Activated CD4-positive, alpha-beta T cell treated with anti-CD3 and anti-CD28 coated beads, Interleukin-2, Interleukin-6, amounts not matched to agents 100 ng/mL and 50 ng/mL, durations not matched to agents 16 hours and 8 hours (primary cell): ENCODE results near the gene PDIA2.
A peak's percentile ranks its signal among the peaks of the same experiment; 100 is the strongest.
"Not testable (repeated sequence)": the region's sequence is repeated elsewhere in the genome, so short reads cannot be mapped to it uniquely, and the experiment has no call there.

Experiments used
- DNase-seq: peaks from one replicate; pipeline ENCODE4 v3.0.0-alpha.2; 2020

PDIA2 gene

GRCh38 chr16:283033-283805 is at the start of gene PDIA2:
Gene PDIA2, plus strand, starts transcription at chr16:283164. Its CDS starts 6 bp downstream, at chr16:283170.
- no peak for DNase-seq

GRCh38 chr16:234468-235305 is 48.3 kb upstream of the PDIA2 start, which contains the start of gene FAM234A:
Gene FAM234A, plus strand, starts transcription at chr16:234821. Its CDS starts 19,593 bp downstream, at chr16:254414.
- DNase-seq = peak; percentile 96

DNA sequence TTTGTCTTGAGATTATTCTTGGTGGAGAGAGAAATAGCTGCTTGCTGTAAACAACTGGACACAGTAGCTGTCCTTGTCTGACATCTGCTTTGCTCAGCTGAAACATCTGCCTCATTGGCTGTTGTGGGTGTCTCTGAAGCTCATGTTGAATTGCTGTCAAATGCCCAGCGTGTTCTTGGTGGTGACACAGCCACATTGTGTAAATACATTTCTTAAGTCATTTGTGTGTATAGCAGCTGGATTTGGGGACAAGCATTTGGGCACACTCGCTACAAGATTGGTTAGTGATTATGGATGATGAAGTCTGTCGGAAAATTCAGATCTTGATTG is 43.1 kb upstream of the PDIA2 start:
- no peak for DNase-seq

GRCh38 chr16:240559-240958 is 42.4 kb upstream of the PDIA2 start:
- no peak for DNase-seq

DNA sequence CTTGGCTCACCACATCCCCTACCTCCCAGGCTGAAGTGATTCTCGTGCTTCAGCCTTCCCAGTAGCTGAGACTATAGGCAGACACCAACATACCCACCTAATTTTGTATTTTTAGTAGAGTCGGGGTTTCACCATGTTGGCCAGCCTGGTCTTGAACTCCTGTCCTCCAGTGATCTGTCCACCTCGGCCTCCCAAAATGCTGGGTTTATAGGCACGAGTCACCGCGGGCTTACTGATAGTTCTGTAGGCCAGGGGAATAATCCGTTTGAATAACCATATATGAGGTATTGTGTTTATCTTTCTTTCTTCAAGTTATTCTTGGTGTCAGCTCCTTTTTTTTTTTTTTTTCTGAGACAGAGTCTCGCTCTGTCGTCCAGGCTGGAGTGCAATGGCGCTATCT is 40.7 kb upstream of the PDIA2 start:
- DNase-seq = no peak

DNA sequence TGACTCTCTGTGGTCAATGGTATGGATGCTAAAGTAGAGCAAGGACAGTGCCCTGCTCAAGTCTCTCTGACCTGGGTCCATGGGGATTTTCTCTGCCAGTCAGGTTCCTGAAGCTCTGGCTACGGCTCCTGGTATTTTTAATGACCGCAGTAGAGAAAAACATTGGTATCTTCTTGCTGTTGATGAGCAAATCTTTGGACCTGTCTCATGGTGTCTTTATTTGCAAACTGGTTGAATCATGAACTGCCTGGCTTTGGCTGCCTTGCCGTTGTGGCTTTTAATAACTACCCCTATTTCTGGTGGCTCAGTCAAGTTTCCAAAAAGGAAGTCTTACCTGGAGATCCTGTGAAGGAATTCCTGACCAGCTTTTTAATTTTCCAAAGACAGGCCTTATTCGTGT is 39.6 kb upstream of the PDIA2 start:
- DNase-seq = no peak

- DNase-seq = no peak
Measured at GRCh38 chr16:245105-245504, 37.9 kb upstream of the PDIA2 start.

- no peak for DNase-seq
Measured at GRCh38 chr16:247027-247426, 35.9 kb upstream of the PDIA2 start.

GRCh38 chr16:249431-249830 is 33.5 kb upstream of the PDIA2 start:
- no peak for DNase-seq

DNA sequence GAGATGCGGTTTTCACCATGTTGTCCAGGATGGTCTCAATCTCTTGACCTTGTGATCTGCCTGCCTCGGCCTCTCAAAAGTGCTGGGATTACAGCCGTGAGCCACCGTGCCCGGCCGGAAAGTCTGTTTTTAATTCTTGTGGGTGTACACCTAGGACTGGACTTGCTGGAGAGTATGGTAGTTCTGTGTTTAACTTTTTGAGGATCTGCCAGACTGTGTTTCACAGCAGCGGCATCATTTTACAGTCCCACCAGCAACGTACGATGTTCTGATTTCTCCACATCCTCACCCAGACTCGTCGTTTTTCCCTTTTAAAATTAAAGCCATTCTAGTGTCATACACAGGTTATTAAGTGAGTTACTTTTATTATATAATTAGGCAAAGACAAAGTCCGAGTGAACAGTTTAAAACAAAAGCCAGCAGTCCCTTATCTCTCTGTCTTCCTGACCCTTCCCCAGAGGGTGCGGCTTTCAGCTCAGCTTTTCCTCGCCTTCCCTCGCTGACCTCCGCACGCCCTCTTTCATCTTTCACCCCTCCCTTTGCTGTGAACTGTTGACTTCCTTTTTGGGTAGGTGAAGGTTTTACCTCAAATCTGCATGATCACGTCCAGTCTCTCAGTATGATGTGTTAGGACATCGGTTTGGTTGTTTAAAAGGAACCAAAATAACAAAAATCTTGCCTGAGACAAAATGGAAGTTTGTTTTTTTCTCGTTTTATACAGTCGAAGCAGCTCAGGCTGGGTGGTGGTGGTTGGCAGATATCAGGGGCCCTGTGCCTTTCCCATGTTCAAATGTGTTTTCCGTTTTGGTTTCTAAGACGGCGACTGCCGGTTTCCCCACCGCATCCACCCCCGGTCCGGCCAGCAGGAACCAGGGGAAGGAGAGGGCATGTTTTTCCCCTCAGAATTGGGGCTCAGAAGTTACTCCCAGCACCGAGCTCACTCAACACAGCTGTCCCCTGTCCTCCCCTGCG is 30.3 kb upstream of the PDIA2 start:
- peak; percentile 51 for DNase-seq

DNA sequence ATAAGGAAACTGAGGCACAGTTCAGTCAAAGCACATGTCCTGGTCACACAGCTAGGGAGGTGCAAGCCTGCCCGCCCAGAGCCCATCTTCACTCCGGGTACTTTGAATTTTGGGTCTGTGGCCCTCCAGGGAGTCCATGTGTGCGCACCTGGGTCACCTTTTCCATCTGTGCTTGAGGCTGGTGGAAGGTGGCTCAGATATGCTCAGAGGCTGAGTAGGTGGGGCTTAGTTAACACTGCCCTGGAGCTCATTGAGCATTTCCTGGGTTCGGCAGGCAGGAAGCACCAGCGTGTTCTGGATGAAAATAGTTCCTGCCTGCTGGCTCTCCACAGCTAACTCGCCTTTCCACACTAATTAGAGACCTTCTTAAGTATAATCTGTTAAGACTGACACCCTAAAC is 29.1 kb upstream of the PDIA2 start:
- no peak for DNase-seq

- DNase-seq = no peak
Measured at GRCh38 chr16:254461-254860, 28.5 kb upstream of the PDIA2 start.

DNA sequence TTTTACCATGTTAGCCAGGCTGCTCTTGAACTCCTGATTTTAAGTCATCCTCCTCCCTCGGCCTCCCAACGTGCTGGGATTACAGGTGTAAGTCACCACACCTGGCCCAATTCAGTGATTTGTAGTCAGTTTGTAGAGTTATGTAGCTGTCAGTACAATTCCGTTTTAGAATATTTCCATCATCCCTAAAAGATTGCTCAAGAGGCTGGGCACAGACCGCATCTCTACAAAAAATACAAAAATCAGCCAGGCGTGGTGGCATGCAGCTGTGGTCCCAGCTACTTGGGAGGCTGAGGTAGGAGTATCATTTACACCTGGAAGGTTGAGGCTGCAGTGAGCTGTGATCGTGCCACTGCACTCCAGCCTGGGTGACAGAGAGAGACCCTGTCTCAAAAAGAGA is 27.8 kb upstream of the PDIA2 start:
- DNase-seq = no peak

DNA sequence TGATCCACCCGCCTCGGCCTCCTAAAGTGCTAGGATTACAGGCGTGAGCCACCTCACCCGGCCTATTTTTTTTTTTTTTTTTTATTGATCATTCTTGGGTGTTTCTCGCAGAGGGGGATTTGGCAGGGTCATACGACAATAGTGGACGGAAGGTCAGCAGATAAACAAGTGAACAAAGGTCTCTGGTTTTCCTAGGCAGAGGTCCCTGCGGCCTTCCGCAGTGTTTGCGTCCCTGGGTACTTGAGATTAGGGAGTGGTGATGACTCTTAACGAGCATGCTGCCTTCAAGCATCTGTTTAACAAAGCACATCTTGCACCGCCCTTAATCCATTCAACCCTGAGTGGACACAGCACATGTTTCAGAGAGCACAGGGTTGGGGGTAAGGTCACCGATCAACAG is 24.9 kb upstream of the PDIA2 start:
- not testable (repeated sequence) for DNase-seq

DNA sequence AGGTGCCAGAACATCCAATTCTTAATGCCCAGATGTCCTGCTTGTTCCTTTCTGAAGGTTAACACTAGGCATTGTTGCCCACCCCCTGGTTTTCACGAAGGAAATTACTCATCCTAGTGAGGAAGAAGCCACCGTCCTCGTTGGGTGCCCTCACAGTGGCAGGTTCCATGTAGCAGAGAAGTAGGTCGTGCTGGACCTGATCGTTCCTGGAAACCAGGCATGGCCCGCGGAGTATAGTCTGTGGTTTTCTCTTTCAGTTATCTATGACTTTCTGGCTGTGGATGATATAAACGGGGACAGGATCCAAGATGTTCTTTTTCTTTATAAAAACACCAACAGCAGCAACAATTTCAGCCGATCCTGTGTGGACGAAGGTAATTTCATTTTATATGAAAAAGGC is 23.7 kb upstream of the PDIA2 start:
- DNase-seq = no peak

DNA sequence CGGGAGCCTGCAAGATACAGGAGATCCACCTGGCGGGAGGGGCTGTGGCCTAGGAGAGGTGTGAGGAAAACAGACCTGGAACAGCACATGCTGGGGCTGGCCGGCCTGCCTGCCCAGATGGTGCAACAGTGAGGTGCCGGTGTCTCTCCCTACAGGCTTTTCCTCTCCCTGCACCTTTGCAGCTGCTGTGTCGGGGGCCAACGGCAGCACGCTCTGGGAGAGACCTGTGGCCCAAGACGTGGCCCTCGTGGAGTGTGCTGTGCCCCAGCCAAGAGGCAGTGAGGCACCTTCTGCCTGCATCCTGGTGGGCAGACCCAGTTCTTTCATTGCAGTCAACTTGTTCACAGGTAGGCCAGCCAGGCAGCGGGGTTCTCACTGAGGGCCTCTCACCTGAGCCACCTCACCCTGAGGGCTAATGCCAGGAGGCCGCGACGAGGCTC is 23.1 kb upstream of the PDIA2 start:
- DNase-seq = no peak

DNA sequence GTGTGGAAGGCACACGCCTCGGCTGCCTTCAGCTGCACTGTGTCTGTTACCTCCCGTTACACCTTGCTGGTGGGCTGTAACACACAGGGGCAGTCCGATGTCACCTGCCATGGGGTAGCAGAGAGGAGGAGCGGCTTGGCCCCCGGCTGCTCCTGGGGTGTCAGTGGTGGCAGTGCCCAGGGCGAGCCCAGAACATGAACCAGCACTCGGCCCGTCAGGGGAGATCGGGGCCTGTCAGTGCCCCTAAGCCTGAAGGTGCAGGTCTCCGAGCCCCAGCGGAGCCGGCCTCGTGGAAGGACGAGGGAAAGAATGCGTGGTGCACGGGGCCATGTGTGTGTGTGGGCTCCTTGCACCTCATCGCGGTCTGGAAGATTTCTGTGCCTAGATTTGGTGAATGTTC is 22.6 kb upstream of the PDIA2 start:
- no peak for DNase-seq

GRCh38 chr16:261031-261691 is 21.8 kb upstream of the PDIA2 start:
- DNase-seq = no peak

DNA sequence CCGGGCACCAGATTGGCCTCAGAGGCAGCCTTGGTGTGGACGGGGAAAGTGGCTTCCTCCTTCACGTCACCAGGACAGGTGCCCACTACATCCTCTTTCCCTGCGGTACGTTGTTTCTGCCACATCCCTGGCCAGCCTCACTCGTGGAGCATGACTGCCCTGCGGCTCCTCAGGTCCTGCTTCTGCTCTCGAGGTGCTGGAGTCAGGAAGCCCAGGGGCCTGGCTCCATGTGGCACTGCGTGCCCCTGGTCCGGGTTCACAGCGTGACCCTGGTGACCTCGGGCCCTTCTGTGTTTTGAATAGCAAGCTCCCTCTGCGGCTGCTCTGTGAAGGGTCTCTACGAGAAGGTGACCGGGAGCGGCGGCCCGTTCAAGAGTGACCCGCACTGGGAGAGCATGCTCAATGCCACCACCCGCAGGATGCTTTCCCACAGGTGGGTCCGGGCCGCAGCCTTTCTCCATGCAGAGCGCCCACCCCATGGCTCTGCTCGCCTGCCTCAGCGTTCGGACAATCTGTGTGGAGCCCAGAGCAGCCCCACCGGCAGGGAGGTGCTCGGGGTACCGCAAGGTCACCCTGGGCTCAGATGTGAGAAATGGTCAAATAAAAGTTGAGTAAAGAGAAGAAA is 20.7 kb upstream of the PDIA2 start:
- DNase-seq = no peak

GRCh38 chr16:263182-263774 is 19.7 kb upstream of the PDIA2 start:
- no peak for DNase-seq

GRCh38 chr16:263944-264343 is 19.0 kb upstream of the PDIA2 start:
- no peak for DNase-seq
